Motor neuron (in vitro differentiated cells): Measurements from ENCODE around the gene AKT1. TPM values are rescaled to one million over a fixed set of nuclear protein-coding genes. Genes with fewer than 3 reads are reported as not detected.
A peak's percentile ranks its signal among the peaks of the same experiment; 100 is the strongest.

Experiments used
- ATAC-seq, 8 experiments: fragments of 200-7000 bp; cut with Tn5 transposase; replicated peaks in 6 of 8; 2 replicates each; pipeline ENCODE4 v1.8.0; 2021; ENCODE audit warnings: mild to moderate bottlenecking in 8 of 8, moderate library complexity in 8 of 8
- H3K27ac ChIP-seq, 2 donors: fragments of 250-450 bp; sonication (Bioruptor Pico); 2 replicates each; pipeline ENCODE4 v1.9.0; 2021; ENCODE audit warnings: antibody characterized with exemption in 2 of 2, mild to moderate bottlenecking in 2 of 2, moderate library complexity in 1 of 2
- H3K4me1 ChIP-seq, 2 donors: fragments of 250-450 bp; sonication (Bioruptor Pico); replicated peaks in 1 of 2; 2 replicates each; pipeline ENCODE4 v1.6.1; 2021; ENCODE audit warnings: antibody characterized with exemption in 2 of 2, mild to moderate bottlenecking in 2 of 2, moderate library complexity in 1 of 2
- H3K4me3 ChIP-seq, 5 donors: fragments of 250-450 bp; sonication (Bioruptor Pico); 2 replicates each; pipeline ENCODE4 v1.9.0; 2021; ENCODE audit warnings: antibody characterized with exemption in 5 of 5, mild to moderate bottlenecking in 5 of 5, moderate library complexity in 4 of 5
- WGBS, 10 experiments: fragments of 450-650 bp; shearing (Covaris generic); methylation state at CpG; one replicate each; pipeline ENCODE4 v1.0.0; 2022; 5-methylcytosine and 5-hydroxymethylcytosine counted together
- in situ Hi-C, 9 experiments: fragments of 400-800 bp; cut with MboI; loops; one replicate each; pipeline ENCODE4 v1.15.0; 2021; ENCODE audit warnings: low sequenced_read_pairs in 9 of 9, low pct_unique_long_range_greater_than_20kb in 2 of 9; ENCODE audit not compliant: unreplicated experiment in 9 of 9
- total RNA-seq, 8 experiments: library from RNA; unstranded; fragments of 300-600 nt; gene quantifications; 2 replicates each; pipeline versions ENCODE4 v1.2.3 to v1.2.4, GENCODE V29; 2022

AKT1 gene
- total RNA-seq, 8 experiments from 2014 or later: 55.9 to 120 (median 96.6) TPM

DNA sequence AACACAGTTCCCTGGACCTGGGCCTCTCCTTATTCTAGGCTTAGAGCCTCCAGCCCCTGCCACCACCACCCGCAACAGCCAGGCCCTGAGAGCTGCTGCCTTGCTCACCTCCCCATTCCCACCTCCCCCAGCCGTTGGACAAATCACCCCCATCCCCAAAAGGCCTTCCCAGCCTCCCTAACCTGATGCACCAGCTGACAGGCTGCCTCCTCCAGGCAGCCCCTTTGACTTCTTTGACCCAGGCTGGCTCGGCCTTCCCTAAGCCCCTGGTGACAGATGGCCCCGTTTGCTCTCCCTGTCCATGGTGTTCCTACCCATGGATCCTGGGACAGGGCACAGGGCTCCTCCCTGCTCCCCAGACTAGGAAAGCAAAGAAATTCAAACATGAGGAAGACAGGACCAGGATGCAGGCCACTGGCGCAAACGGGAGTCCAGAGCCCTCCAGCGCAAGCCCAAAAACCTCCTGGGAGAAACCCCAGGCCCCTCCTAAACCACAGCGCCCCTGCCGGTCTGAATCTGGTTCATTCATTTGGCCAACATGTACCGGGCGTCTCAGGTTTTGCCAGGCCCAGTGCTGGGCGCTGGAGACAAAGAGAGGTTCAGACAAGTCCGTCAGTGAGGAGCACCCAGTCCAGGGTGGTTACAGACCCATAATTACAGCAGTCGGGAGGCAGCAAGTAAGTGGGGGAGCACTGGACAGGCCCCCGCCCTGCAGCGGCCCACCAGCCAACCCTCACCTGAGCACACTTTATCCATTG is 2.4 kb downstream of the AKT1 start:
- in situ Hi-C loops: no loop called here
- H3K27ac ChIP-seq: no peak overlapping the region
- no peak for ATAC-seq

DNA sequence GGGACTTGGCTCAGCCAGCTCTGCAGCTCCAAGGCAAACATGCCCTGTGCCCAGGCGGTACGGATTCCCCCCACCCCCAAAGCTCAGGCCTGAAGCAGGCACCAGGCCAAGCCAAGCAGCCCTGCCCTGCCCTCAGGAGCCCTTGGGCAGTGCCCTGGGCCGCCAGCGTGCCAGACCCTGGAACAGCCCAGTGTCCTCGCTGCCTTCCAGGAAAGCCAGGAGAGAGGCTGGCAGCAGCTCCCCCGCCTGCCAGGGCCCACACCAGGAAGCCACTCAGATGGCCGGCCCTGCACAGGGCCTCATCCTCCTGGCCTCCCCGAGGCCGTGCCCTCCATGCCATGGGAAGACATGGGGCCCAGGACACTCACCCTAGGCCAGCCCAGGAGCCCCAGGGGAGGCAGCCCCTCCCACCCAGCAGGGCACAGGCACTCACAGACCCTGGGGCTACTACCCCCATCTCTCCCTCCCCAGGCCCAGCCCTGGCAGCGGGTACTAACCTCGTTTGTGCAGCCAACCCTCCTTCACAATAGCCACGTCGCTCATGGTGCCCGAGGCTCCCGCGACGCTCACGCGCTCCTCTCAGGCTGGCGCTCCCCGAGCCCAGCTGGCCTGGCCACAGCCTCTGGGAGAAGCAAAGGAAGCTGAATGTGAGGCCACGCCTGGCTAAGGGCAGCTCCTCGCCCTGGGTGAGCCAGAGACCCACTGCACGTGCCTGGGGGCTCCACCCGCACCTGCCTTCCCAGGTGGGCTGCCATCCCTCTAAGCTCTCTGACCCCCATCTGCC is 3.3 kb downstream of the AKT1 start:
- Histone ChIP-seq H3K27ac (no peak overlapping the region), H3K4me1 (peaks cover 31 to 44% of the 10 kb centered on the region in 2 donors), H3K4me3 (no peak overlapping the region)
- in situ Hi-C loops: no loop called here
- no peak for ATAC-seq
- 78 to 90% (median 80%) methylated on average over 2 to 6 of the region's 25 CpGs; no CpG with 5 or more reads in 7 of the 10 experiments for WGBS, 10 experiments

More for the DNA sequence above, 2.4 kb downstream of the AKT1 start:
- peaks cover 31 to 48% of the 10 kb centered on the region in 2 donors for H3K4me1 ChIP-seq
- no peak overlapping the region for H3K4me3 ChIP-seq
- WGBS, 10 experiments: 45 to 100% (median 63%) methylated on average over 1 to 7 of the region's 16 CpGs; no CpG with 5 or more reads in 5 of the 10 experiments

GRCh38 chr14:104791425-104791824 is 4.1 kb downstream of the AKT1 start:
- in situ Hi-C loops: no loop called here
- H3K4me1 ChIP-seq: peaks cover 31 to 35% of the 10 kb centered on the region in 2 donors

GRCh38 chr14:104789752-104790743 is 5.5 kb downstream of the AKT1 start:
- 50 to 100% (median 94%) methylated on average over 1 to 8 of the region's 31 CpGs; no CpG with 5 or more reads in 7 of the 10 experiments for WGBS, 10 experiments
- Histone ChIP-seq H3K4me3 (no peak overlapping the region), H3K27ac (no peak overlapping the region), H3K4me1 (peaks cover 26 to 28% of the 10 kb centered on the region in 2 donors)
- ATAC-seq: peak in 1 of 8 experiments; percentile 6
- in situ Hi-C loops: no loop called here

More at GRCh38 chr14:104791425-104791824, 4.1 kb downstream of the AKT1 start:
- ATAC-seq: no peak
- 67 to 100% methylated on average over 4 of the region's 9 CpGs; no CpG with 5 or more reads in 8 of the 10 experiments for WGBS, 10 experiments
- no peak overlapping the region for H3K4me3 ChIP-seq
- no peak overlapping the region for H3K27ac ChIP-seq

GRCh38 chr14:104788873-104789663 is 6.5 kb downstream of the AKT1 start:
- WGBS, 10 experiments: 40 to 100% (median 84%) methylated on average over 1 to 11 of the region's 39 CpGs; no CpG with 5 or more reads in 5 of the 10 experiments
- in situ Hi-C loops: no loop called here
- H3K4me3 ChIP-seq: no peak overlapping the region
- ATAC-seq: no peak
- H3K27ac ChIP-seq: no peak overlapping the region
- H3K4me1 ChIP-seq: peaks cover 21 to 26% of the 10 kb centered on the region in 2 donors

DNA sequence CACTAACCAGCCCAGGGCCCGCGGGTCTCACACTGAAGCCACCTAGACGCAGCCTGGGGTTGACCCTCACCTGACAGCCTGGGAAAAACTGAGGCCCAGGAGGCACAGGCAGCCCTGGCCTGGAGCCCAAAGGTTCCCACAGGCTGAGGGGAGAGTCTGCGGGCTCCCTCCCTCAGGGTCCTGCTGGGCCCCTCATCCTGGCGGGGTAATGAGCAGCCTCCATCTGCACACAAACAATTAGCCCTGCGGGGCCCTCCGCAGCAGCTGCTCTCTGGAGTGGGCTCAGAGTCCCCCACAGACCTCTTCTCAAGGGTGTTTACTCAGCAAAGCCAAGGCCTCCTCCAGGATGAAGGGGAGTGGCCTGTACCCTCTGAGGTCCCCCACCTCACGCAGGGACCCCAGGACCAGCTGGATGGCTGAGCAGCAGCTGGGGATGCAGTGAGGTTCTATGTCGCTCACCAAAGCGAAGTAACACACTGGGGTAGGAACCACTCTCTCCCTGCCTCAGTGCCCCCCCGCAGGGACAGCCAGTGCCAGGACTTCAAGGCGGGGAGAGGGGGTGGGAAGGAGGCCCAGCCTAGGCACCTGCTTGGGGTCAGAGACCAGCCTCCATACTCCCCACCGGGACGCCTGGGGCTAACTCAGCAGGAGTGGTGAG is 7.3 kb downstream of the AKT1 start:
- ATAC-seq: peak in 5 of 8 experiments; percentile 25 to 63 (median 48)
- Histone ChIP-seq H3K4me1 (peaks cover 13 to 20% of the 10 kb centered on the region in 2 donors), H3K27ac (peak overlapping the region in 1 of 2 donors; percentile 73), H3K4me3 (no peak overlapping the region)
- in situ Hi-C loops: no loop called here
- WGBS, 10 experiments: 75 to 93% (median 83%) methylated on average over 1 to 3 of the region's 14 CpGs; no CpG with 5 or more reads in 7 of the 10 experiments

DNA sequence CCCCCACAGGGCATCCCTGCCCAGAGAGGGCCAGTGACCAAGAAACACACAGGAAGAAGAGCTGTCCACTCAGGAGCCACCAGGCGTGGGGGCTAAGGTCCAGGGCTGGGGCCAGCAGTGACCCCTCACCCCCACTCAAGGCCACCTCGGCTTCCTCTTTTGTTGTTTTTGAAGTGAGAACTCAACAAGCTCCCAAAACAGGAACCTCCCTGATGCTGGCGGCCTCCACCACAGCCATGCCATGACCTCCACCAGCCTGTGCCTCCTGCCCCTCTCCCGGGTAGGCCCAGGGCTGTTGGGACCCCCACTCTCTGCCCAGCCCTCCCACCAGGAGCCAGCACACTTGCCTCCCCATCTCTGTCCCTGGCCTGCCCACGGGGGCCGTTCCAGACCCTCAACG is 7.8 kb downstream of the AKT1 start:
- no peak for ATAC-seq
- peaks cover 10 to 21% of the 10 kb centered on the region in 2 donors for H3K4me1 ChIP-seq
- H3K4me3 ChIP-seq: no peak overlapping the region
- peak overlapping the region in 1 of 2 donors; percentile 73 for H3K27ac ChIP-seq
- in situ Hi-C loops: no loop called here
- WGBS, 10 experiments: 72 to 100% (median 80%) methylated on average over 1 to 3 of the region's 7 CpGs; no CpG with 5 or more reads in 7 of the 10 experiments

GRCh38 chr14:104786726-104787675 is 8.5 kb downstream of the AKT1 start:
- ATAC-seq: no peak
- WGBS, 10 experiments: 60 to 97% (median 90%) methylated on average over 2 to 7 of the region's 30 CpGs; no CpG with 5 or more reads in 4 of the 10 experiments
- Histone ChIP-seq H3K4me3 (no peak overlapping the region), H3K27ac (no peak overlapping the region), H3K4me1 (peaks cover 10 to 28% of the 10 kb centered on the region in 2 donors)
- in situ Hi-C loops: no loop called here

DNA sequence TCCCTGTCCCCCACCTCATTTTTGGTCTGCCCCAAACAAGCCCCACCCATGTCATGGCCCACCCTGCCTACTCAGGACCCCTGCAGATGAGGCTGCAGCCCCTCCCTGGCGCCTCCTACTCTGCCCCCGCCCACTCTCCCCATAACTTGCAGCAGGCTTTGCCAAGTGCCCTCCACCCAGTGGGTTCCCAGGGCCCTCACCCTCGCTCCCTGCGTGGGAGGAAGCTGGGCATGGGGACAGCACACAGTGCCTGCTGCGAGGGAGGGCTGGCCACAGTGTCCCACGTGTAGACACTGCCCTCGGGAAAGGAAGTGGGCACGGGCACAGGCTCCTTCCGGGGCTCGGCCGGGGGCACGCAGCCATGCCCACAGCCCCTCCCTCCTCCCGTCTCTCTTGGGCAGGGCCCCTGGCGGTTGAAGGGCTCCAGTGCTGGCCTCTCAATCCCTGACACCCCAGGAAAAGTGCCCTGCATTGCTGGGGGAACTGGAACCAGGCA is 9.4 kb downstream of the AKT1 start:
- Histone ChIP-seq H3K27ac (no peak overlapping the region), H3K4me1 (peaks cover 10 to 28% of the 10 kb centered on the region in 2 donors), H3K4me3 (no peak overlapping the region)
- no CpG with 5 or more reads among the region's 14 CpGs for WGBS, 10 experiments
- in situ Hi-C loops: no loop called here
- ATAC-seq: no peak

DNA sequence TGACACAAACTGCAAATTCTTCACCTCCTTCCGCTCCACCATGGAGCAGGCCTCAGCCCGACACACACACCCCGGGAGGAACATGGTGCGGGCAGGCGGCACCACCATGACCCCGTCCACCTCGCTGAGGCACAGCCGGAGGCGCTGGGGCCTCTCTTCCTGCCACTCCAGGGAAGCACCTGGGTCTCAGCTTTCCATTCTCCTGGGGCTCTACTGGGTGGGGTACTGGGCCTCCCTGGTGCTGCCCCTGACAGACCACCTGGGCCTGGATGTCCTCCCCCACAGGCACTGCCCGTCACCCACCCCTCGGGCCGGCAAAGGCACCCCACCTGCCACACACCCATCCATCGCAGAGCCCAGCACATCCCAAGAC is 9.9 kb downstream of the AKT1 start:
- in situ Hi-C loops: no loop called here
- WGBS, 10 experiments: 80 to 100% (median 97%) methylated on average over 1 to 5 of the region's 13 CpGs; no CpG with 5 or more reads in 7 of the 10 experiments
- H3K27ac ChIP-seq: no peak overlapping the region
- no peak overlapping the region for H3K4me3 ChIP-seq
- ATAC-seq: no peak
- H3K4me1 ChIP-seq: peaks cover 10 to 28% of the 10 kb centered on the region in 2 donors
